NCI-H128 (cell line): ENCODE measurements around the gene FBLIM1.

Experiments used
- DNase-seq: peaks from one replicate; lab custom pipeline; 2025; ENCODE audit not compliant: unreplicated experiment; lab: John Stamatoyannopoulos, UW

Gene FBLIM1

GRCh38 chr1:15758343-15758931, at the start of gene FBLIM1:
Gene FBLIM1, plus strand, starts transcription at chr1:15758795. Its CDS starts 6,189 bp downstream, at chr1:15764984.
- no peak for DNase-seq

GRCh38 chr1:15709226-15709625, 49.4 kb upstream of the FBLIM1 start:
- DNase-seq = no peak

- DNase-seq = no peak
Observed at GRCh38 chr1:15712168-15712567, 46.4 kb upstream of the FBLIM1 start.

GRCh38 chr1:15714406-15715136, 44.0 kb upstream of the FBLIM1 start:
- DNase-seq = no peak

GRCh38 chr1:15717418-15718125, 41.0 kb upstream of the FBLIM1 start:
- DNase-seq = peak; percentile 52

GRCh38 chr1:15718199-15718601, 40.4 kb upstream of the FBLIM1 start:
- no peak for DNase-seq

- DNase-seq = no peak
Observed at GRCh38 chr1:15719381-15720120, 39.0 kb upstream of the FBLIM1 start.

- no peak for DNase-seq
Observed at GRCh38 chr1:15720861-15721260, 37.7 kb upstream of the FBLIM1 start.

- DNase-seq = no peak
Observed at GRCh38 chr1:15722411-15722810, 36.2 kb upstream of the FBLIM1 start.

- no peak for DNase-seq
Observed at GRCh38 chr1:15722836-15723532, 35.6 kb upstream of the FBLIM1 start.

GRCh38 chr1:15723631-15724246, 34.9 kb upstream of the FBLIM1 start:
- DNase-seq = no peak

GRCh38 chr1:15724949-15725880, 33.4 kb upstream of the FBLIM1 start:
- DNase-seq = no peak

GRCh38 chr1:15726508-15726907, 32.1 kb upstream of the FBLIM1 start:
- no peak for DNase-seq

- no peak for DNase-seq
Observed at GRCh38 chr1:15727021-15727420, 31.6 kb upstream of the FBLIM1 start.

- DNase-seq = no peak
Observed at GRCh38 chr1:15727424-15727823, 31.2 kb upstream of the FBLIM1 start.

GRCh38 chr1:15727866-15728534, 30.6 kb upstream of the FBLIM1 start:
- no peak for DNase-seq

- no peak for DNase-seq
Observed at GRCh38 chr1:15728937-15729657, 29.5 kb upstream of the FBLIM1 start.

GRCh38 chr1:15730423-15730822, 28.2 kb upstream of the FBLIM1 start:
- DNase-seq = no peak
